Tibial nerve (tissue), 4 donors: ENCODE data around the gene RAB40A. TPM values are rescaled to one million over a fixed set of nuclear protein-coding genes. Genes with fewer than 3 reads are reported as not detected.

Experiments
- DNase-seq, 2 donors: peaks; one replicate each; pipeline ENCODE4 v3.0.0-alpha.2; 2019; ENCODE audit warnings: low spot score in 2 of 2
- H3K27ac ChIP-seq, 4 donors: fragments of 200-600 bp; sonication (generic) in 3 of 4; one replicate each; pipeline ENCODE4 v1.5.1; 2017 to 2019; ENCODE audit warnings: mild to moderate bottlenecking in 1 of 4
- H3K27me3 ChIP-seq, 2 donors: fragments of 200-600 bp; sonication (generic) in 1 of 2; one replicate each; pipeline versions ENCODE4 v1.5.1 to v1.6.0; 2017 to 2019
- H3K36me3 ChIP-seq, 3 donors: fragments of 200-600 bp; sonication (generic); one replicate each; pipeline ENCODE4 v1.5.1; 2018 to 2019
- H3K4me1 ChIP-seq, 4 donors: fragments of 200-600 bp; sonication (generic) in 3 of 4; one replicate each; pipeline ENCODE4 v1.5.1; 2017 to 2019
- H3K4me3 ChIP-seq, 4 donors: fragments of 200-600 bp; sonication (generic) in 3 of 4; one replicate each; pipeline ENCODE4 v1.5.1; 2017 to 2019; ENCODE audit warnings: mild to moderate bottlenecking in 1 of 4, moderate library complexity in 1 of 4
- H3K9me3 ChIP-seq, 4 donors: fragments of 200-600 bp; sonication (generic) in 3 of 4; one replicate each; pipeline ENCODE4 v1.5.1; 2017 to 2019
- EP300 ChIP-seq, 2 donors: sonication (generic); formaldehyde crosslinking; IDR thresholded peaks; one replicate each; pipeline ENCODE4 v1.6.1; 2017; ENCODE audit warnings: antibody characterized with exemption in 2 of 2, mild to moderate bottlenecking in 1 of 2
- POLR2A ChIP-seq, 2 donors: fragments of 450-650 bp; IDR thresholded peaks; one replicate each; pipeline ENCODE4 v1.6.1; 2017; ENCODE audit warnings: antibody characterized with exemption in 2 of 2, mild to moderate bottlenecking in 2 of 2, moderate library complexity in 2 of 2
- WGBS, 2 donors: methylation state at CpG; one replicate each; pipeline ENCODE4 v1.1.5; 2018; 5-methylcytosine and 5-hydroxymethylcytosine counted together
- total RNA-seq, 4 donors: library from RNA; depleted of rRNA; stranded (reverse); fragments of >200 nt; gene quantifications; one replicate each; pipeline ENCODE4 v1.1.0, GENCODE V29; 2016
- TF ChIP-seq, protein P1 (sequence below), 5 experiments: fragments of 200-600 bp in 3 of 5; fragments of 450-650 bp in 2 of 5; sonication (generic) in 3 of 5; IDR thresholded peaks; one replicate each; pipeline ENCODE4 v1.5.1; 2016 to 2019; ENCODE audit warnings: antibody characterized with exemption in 5 of 5, mild to moderate bottlenecking in 3 of 5, moderate library complexity in 2 of 5

RAB40A gene
- total RNA-seq, 4 donors from 2014 or later = 0.39 to 8.7 (median 3.4) TPM

DNA sequence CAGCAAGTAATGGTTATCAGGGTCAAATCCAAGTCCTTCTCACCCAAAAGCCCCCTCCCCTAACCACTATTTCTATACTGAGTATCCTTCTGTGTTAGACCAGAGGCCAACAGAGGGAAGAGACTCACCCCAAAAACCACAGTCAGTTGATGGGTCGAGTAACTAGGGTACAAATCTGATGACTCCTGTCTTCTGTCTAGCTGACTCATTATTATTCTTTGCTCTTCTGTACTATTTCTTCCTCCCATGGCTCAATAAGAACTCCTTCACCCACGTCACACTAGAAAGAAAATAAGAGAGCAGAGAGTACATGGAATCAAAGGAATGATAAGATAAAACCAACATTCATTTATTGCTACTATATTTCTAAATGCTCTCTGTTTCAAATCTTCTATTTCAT lies 2.0 kb downstream of the RAB40A start:
- WGBS, 2 donors = 46 to 63% methylated on average over 2 of the region's 2 CpGs

DNA sequence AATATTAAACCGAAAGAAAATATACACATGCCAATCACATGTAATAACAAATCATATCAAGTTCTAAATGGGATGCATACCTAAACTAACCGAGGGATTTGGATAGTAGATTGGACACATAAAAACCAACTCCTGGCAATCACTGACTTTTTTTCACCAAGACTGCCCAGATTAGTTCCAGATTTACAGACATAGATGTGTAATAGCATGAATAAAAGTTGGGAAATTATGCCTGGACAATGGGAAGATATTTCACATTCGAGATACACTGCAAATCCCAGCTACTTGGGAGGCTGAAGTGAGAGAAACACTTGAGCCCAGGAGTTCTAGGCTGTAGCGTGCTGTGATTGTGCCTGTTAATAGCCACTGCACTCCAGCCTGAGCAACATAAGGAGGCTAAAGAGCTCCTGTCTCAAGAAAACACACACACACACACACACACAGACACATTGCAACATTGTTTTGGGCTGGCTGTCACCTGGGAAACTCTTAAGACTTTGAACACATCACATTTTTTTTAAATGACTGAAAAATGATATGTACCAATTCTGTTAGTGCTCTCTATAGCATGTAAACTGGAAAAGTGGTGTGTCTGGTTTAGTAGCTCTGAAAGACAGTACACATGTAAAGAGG lies 5.7 kb downstream of the RAB40A start:
- H3K9me3 ChIP-seq = no peaks in the 10 kb centered on the region
- H3K4me1 ChIP-seq = no peaks in the 10 kb centered on the region
- H3K36me3 ChIP-seq = no peaks in the 10 kb centered on the region
- no peak overlapping the region for H3K4me3 ChIP-seq
- H3K27ac ChIP-seq = no peak overlapping the region
- H3K27me3 ChIP-seq = peaks cover 0 to 36% of the 10 kb centered on the region in 2 donors
- no peak for TF ChIP-seq EP300 (IDR thresholded peaks at IDR 0.05)
- no peak for TF ChIP-seq POLR2A (IDR thresholded peaks at IDR 0.05)
- TF ChIP-seq, protein P1, sequence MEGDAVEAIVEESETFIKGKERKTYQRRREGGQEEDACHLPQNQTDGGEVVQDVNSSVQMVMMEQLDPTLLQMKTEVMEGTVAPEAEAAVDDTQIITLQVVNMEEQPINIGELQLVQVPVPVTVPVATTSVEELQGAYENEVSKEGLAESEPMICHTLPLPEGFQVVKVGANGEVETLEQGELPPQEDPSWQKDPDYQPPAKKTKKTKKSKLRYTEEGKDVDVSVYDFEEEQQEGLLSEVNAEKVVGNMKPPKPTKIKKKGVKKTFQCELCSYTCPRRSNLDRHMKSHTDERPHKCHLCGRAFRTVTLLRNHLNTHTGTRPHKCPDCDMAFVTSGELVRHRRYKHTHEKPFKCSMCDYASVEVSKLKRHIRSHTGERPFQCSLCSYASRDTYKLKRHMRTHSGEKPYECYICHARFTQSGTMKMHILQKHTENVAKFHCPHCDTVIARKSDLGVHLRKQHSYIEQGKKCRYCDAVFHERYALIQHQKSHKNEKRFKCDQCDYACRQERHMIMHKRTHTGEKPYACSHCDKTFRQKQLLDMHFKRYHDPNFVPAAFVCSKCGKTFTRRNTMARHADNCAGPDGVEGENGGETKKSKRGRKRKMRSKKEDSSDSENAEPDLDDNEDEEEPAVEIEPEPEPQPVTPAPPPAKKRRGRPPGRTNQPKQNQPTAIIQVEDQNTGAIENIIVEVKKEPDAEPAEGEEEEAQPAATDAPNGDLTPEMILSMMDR (IDR thresholded peaks at IDR 0.05) = no peak
- DNase-seq = no peak
- 55 to 68% methylated on average over 4 of the region's 4 CpGs for WGBS, 2 donors

More for the DNA sequence above, 2.0 kb downstream of the RAB40A start:
- Histone ChIP-seq H3K4me1 (no peaks in the 10 kb centered on the region), H3K4me3 (no peak overlapping the region), H3K9me3 (no peaks in the 10 kb centered on the region), H3K27me3 (peaks cover 0 to 28% of the 10 kb centered on the region in 2 donors), H3K27ac (no peak overlapping the region), H3K36me3 (no peaks in the 10 kb centered on the region)
- no peak for TF ChIP-seq EP300 (IDR thresholded peaks at IDR 0.05)
- TF ChIP-seq, protein P1 (IDR thresholded peaks at IDR 0.05) = no peak
- no peak for DNase-seq

GRCh38 chrX:103513067-103513466 lies 6.2 kb downstream of the RAB40A start:
- DNase-seq = no peak
- H3K9me3 ChIP-seq = no peaks in the 10 kb centered on the region
- WGBS, 2 donors = 52 to 67% methylated on average over 5 of the region's 5 CpGs
- H3K4me3 ChIP-seq = no peak overlapping the region
- peaks cover 0 to 37% of the 10 kb centered on the region in 2 donors for H3K27me3 ChIP-seq
- H3K4me1 ChIP-seq = no peaks in the 10 kb centered on the region
- no peaks in the 10 kb centered on the region for H3K36me3 ChIP-seq
- no peak overlapping the region for H3K27ac ChIP-seq
- TF ChIP-seq, protein P1 (IDR thresholded peaks at IDR 0.05) = no peak
- TF ChIP-seq POLR2A (IDR thresholded peaks at IDR 0.05) = no peak
- TF ChIP-seq EP300 (IDR thresholded peaks at IDR 0.05) = no peak

DNA sequence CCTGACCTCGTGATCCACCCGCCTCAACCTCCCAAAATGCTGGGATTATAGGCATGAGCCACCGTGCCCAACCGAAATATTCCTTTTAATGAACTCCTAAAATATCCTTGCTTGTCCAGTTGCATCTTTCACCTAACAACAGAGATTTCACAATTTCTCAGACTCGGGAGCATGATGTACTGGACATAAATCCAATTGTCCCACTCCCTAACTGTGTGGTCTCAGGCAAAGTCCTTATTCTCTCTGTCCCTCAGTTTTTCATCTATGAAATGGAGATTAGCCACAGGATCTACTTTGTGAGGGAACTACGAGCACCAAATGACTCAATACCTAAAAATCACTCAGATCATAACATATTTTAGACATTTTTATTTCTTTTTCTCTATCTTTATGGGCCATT lies 9.3 kb downstream of the RAB40A start:
- Histone ChIP-seq H3K4me3 (no peak overlapping the region), H3K4me1 (no peaks in the 10 kb centered on the region), H3K27me3 (peaks cover 0 to 24% of the 10 kb centered on the region in 2 donors), H3K36me3 (no peaks in the 10 kb centered on the region), H3K27ac (no peak overlapping the region), H3K9me3 (no peaks in the 10 kb centered on the region)
- DNase-seq = no peak
- 82 to 93% methylated on average over 6 of the region's 6 CpGs for WGBS, 2 donors
- TF ChIP-seq, protein P1 (IDR thresholded peaks at IDR 0.05) = no peak
- TF ChIP-seq EP300 (IDR thresholded peaks at IDR 0.05) = no peak

DNA sequence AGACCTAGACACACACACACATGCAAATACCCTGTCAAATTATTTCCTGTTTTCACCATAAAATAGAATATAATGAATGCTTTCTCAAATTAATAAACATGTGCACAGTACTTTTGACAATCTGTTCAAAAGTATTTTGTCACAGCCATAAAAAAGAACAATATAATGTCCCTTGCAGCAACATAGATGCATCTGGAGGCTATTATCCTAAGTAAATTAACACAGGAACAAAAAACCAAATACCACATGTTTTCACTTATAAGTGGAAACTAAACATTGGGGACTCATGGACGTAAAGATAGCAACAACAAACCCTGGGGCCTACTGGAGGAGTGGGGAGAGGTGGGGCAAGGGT lies 15.5 kb downstream of the RAB40A start:
- no peak overlapping the region for H3K27ac ChIP-seq

More for the DNA sequence above, 15.5 kb downstream of the RAB40A start:
- Histone ChIP-seq H3K4me1 (no peaks in the 10 kb centered on the region), H3K27me3 (peaks cover 0 to 16% of the 10 kb centered on the region in 2 donors), H3K9me3 (no peaks in the 10 kb centered on the region), H3K4me3 (no peak overlapping the region), H3K36me3 (no peaks in the 10 kb centered on the region)
- TF ChIP-seq POLR2A (IDR thresholded peaks at IDR 0.05) (no peak), EP300 (IDR thresholded peaks at IDR 0.05) (no peak)
- TF ChIP-seq, protein P1 (IDR thresholded peaks at IDR 0.05) = no peak
- DNase-seq = no peak
- WGBS, 2 donors = 38 to 64% methylated on average over 1 of the region's 1 CpG
